HEK293T (cell line): Measurements from ENCODE around the gene CDH2.

Experiments
- ARNT ChIP-seq: fragments of 450-650 bp; IDR thresholded peaks from 2 replicates; pipeline ENCODE4 v1.6.1; 2017; ENCODE audit warnings: mild to moderate bottlenecking
- BHLHE40 ChIP-seq: fragments of 450-650 bp; IDR thresholded peaks from 2 replicates; pipeline ENCODE4 v1.6.1; 2016; ENCODE audit warnings: mild to moderate bottlenecking, moderate library complexity, borderline replicate concordance
- CTBP1 ChIP-seq: fragments of 450-650 bp; IDR thresholded peaks from 2 replicates; pipeline ENCODE4 v1.6.1; 2016; ENCODE audit warnings: borderline replicate concordance
- ELF4 ChIP-seq: fragments of 450-650 bp; IDR thresholded peaks from 2 replicates; pipeline ENCODE4 v1.6.1; 2017; ENCODE audit warnings: antibody characterized with exemption
- FOXK2 ChIP-seq: fragments of 450-650 bp; IDR thresholded peaks from 2 replicates; pipeline ENCODE4 v1.6.1; 2016; ENCODE audit warnings: mild to moderate bottlenecking
- L3MBTL2 ChIP-seq: fragments of 450-650 bp; conservative IDR thresholded peaks from 2 replicates; pipeline ENCODE4 v1.6.1; 2016; ENCODE audit warnings: mild to moderate bottlenecking
- LEF1 ChIP-seq: fragments of 450-650 bp; IDR thresholded peaks from 2 replicates; pipeline ENCODE4 v1.6.1; 2017; ENCODE audit warnings: mild to moderate bottlenecking, borderline replicate concordance
- NFRKB ChIP-seq: fragments of 450-650 bp; IDR thresholded peaks from 2 replicates; pipeline ENCODE4 v1.6.1; 2016; ENCODE audit warnings: mild to moderate bottlenecking, moderate library complexity
- PKNOX1 ChIP-seq: fragments of 450-650 bp; IDR thresholded peaks from 2 replicates; pipeline ENCODE4 v1.6.1; 2016
- SP1 ChIP-seq: fragments of 450-650 bp; IDR thresholded peaks from 2 replicates; pipeline ENCODE4 v1.6.1; 2017
- SUZ12 ChIP-seq: fragments of 450-650 bp; IDR thresholded peaks from 2 replicates; pipeline ENCODE4 v1.6.1; 2016; ENCODE audit warnings: mild to moderate bottlenecking
- ZNF384 ChIP-seq: fragments of 450-650 bp; IDR thresholded peaks from 2 replicates; pipeline ENCODE4 v1.6.1; 2016

- TF ChIP-seq SP1 (no peak), L3MBTL2 (no peak), LEF1 (no peak), ARNT (no peak), ZNF384 (no peak), CTBP1 (no peak), PKNOX1 (no peak), ELF4 (no peak), BHLHE40 (no peak), SUZ12 (no peak), NFRKB (no peak), FOXK2 (no peak)
Observed at GRCh38 chr18:28208268-28208667, 31.3 kb upstream of the CDH2 start.
